ENCODE results near the gene LYPD5.

LYPD5 gene

GRCh38 chr19:43790587-43790986, 11.7 kb downstream of the LYPD5 start:
- no peak overlapping the region for H3K4me3 ChIP-seq (ENCODE audit: low read depth, low read length)
- no peak for TF ChIP-seq CTCF (IDR thresholded peaks at IDR 0.05; ENCODE audit: insufficient read depth, low read depth, low read length, missing control alignments)
- peak; percentile 46 for DNase-seq (ENCODE audit: low read depth)

- no peak for DNase-seq (ENCODE audit: low read depth)
- no peak for TF ChIP-seq CTCF (IDR thresholded peaks at IDR 0.05; ENCODE audit: insufficient read depth, low read depth, low read length, missing control alignments)
- no peak overlapping the region for H3K4me3 ChIP-seq (ENCODE audit: low read depth, low read length)
Observed at GRCh38 chr19:43789029-43789428, 13.2 kb downstream of the LYPD5 start.

- DNase-seq (ENCODE audit: low read depth) = no peak
- no peak for TF ChIP-seq CTCF (IDR thresholded peaks at IDR 0.05; ENCODE audit: insufficient read depth, low read depth, low read length, missing control alignments)
- no peak overlapping the region for H3K4me3 ChIP-seq (ENCODE audit: low read depth, low read length)
Observed at GRCh38 chr19:43786665-43787064, 15.6 kb downstream of the LYPD5 start.

DNA sequence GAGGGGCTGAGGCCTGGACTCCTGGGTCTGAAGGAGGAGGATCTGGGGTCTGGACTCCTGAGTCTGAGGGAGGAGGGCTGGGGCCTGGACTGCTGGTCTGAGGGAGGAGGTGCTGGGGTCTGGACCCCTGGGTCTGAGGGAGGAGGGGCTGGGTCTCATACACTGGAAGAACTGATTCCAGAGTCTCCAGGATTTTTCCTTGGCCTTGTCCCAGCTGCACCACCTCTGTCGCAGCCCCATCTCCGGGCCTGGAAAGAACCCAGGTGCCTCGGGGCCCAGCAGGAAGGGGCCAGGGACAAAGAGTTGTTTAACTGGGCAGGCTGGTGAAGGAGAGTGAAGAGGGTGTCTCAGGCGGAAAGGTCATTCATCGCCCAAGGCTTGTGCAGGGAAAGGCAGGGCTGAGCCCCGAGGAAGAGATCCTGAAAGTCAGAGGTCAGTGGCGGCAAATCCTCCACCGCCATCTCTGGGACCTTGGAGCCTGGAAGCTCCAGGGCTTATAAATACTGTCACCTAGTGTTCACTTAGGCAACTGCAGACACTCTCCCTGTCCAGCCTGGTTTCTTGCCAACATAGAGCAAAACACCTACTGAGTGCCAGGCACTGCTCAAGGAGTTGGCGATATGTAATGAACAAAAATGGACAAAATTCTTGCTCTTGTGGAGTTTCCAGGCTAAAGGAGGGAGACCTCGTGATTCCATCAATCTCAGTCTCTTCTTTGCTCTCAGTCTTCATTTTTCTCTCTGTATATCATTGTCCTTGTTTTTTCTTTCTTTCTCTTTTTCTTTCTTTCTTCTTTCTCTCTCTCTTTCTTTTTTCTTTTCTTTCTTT, 17.1 kb downstream of the LYPD5 start:
- peak; percentile 100 for TF ChIP-seq CTCF (IDR thresholded peaks at IDR 0.05; ENCODE audit: insufficient read depth, low read depth, low read length, missing control alignments)
- DNase-seq (ENCODE audit: low read depth) = peak; percentile 88
- H3K4me3 ChIP-seq (ENCODE audit: low read depth, low read length) = no peak overlapping the region

DNA sequence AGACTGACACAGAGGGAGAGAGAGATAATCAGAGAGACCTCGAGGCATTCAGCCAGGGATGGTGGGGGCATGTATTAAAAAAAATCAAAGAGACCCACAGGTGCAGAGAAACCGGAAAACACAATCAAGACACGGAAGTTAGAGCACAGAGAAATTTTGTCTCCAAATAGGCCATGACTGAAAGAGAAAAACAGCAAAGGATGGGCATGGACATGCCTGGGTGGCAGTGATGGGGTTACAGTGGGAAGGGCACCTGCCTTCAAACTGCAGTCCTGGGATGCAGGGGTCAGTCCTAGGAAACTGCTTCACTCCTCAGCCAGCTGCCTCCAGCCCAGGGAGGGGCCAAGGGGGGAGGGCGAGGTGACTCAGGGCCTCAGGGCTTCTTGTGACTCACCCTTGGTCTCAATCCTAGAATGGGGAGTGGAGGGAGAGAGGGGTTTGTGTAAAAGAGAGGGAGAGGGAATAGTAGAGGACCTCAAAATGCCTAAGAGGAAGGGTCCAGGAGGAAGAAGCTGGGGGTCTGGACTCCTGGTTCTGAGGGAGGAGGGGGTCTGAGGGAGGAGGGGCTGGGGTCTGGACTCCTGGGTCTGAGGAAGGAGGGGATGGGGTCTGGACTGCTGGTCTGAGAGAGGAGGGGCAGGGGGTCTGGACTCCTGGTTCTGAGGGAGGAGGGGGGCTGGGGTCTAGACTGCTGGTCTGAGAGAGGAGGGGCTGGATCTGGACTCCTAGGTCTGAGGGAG, 17.8 kb downstream of the LYPD5 start:
- H3K4me3 ChIP-seq (ENCODE audit: low read depth, low read length) = peak overlapping the region; percentile 41
- TF ChIP-seq CTCF (IDR thresholded peaks at IDR 0.05; ENCODE audit: insufficient read depth, low read depth, low read length, missing control alignments) = no peak
- DNase-seq (ENCODE audit: low read depth) = peak; percentile 81

DNA sequence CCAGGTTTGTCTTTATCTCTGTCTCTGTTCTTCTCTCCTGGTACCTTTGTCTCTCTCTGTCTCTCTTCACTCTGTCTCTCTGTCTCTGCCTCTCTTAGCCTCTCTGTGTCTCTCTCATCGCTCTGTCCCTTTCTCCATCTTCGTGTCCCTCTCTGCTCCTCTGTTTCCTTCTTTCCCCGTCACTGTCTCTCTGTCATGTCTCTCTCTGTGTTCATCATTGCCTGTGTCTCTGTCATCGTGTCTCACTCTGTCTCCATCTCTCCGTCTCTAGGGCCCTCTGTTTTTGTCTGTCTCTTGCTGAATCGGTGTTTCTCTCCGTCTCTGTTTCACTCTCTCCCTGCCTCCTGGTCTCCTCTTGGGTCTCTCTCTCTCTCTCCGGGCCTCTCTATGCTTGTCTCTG, 18.6 kb downstream of the LYPD5 start:
- TF ChIP-seq CTCF (IDR thresholded peaks at IDR 0.05; ENCODE audit: insufficient read depth, low read depth, low read length, missing control alignments) = no peak
- no peak for DNase-seq (ENCODE audit: low read depth)
- H3K4me3 ChIP-seq (ENCODE audit: low read depth, low read length) = peak overlapping the region; percentile 41
